A673 (cell line): ENCODE results near the gene SLCO2A1.

Experiments used
- EZH2 ChIP-seq: fragments of 200-600 bp; sonication (generic); IDR thresholded peaks from 2 replicates; pipeline ENCODE4 v1.6.1; 2017; ENCODE audit warnings: borderline replicate concordance, low read depth, mild to moderate bottlenecking, mixed read lengths, antibody characterized with exemption, low read length; ENCODE audit not compliant: poor library complexity, severe bottlenecking
- TF ChIP-seq, protein P1 (sequence below): fragments of 300-800, 200-600 bp; sonication (generic); conservative IDR thresholded peaks from 2 replicates; pipeline ENCODE4 v1.5.1; 2017; ENCODE audit warnings: low read depth, mild to moderate bottlenecking, antibody characterized with exemption, low read length, moderate library complexity, mixed read lengths

DNA sequence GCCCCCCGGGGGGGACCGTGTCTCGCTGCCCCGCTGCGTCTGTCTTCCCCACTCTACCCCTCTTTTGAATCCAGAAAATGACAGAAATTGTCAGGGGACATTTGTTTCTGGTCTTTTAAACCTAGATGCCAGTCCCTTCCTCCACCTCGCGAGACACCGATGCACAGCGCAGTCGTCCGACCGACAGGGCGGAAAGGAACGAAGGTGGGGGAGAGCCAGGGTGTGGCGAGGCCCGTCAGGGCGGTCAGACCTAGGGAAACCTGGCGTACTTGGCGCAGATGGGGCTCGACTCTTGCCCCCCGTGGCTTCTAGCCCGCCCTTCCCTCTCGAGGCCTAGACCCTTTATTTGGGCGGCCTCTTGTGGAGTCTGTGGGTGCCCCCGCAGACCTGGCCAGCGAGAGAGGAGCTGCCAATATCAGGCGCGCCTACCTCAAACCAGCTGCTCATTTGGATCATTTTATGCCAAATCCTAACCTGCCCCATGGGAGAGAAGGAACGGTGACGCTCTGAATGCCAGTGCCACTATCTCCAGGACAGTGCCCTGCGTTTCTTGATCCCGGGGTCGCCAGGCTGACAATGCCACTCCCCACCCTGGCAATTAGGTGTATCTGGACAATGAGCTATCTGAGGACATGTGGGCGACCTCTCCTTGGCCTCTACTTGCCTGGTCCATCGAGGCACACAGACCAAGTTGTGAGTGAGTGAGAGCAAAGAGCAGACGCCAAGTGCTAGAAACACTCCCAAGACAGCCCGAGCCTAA, 133.5 kb downstream of the SLCO2A1 start:
- TF ChIP-seq EZH2 = no peak
- TF ChIP-seq, protein P1, sequence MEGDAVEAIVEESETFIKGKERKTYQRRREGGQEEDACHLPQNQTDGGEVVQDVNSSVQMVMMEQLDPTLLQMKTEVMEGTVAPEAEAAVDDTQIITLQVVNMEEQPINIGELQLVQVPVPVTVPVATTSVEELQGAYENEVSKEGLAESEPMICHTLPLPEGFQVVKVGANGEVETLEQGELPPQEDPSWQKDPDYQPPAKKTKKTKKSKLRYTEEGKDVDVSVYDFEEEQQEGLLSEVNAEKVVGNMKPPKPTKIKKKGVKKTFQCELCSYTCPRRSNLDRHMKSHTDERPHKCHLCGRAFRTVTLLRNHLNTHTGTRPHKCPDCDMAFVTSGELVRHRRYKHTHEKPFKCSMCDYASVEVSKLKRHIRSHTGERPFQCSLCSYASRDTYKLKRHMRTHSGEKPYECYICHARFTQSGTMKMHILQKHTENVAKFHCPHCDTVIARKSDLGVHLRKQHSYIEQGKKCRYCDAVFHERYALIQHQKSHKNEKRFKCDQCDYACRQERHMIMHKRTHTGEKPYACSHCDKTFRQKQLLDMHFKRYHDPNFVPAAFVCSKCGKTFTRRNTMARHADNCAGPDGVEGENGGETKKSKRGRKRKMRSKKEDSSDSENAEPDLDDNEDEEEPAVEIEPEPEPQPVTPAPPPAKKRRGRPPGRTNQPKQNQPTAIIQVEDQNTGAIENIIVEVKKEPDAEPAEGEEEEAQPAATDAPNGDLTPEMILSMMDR = no peak
